Activated T-helper 1 cell treated with anti-CD3 and anti-CD28 coated beads, Interleukin-2, amount 50 U/mL, for 16 hours (primary cell): ENCODE measurements around the gene SLC19A1.
"Not testable (repeated sequence)": the region's sequence is repeated elsewhere in the genome, so short reads cannot be mapped to it uniquely, and the experiment has no call there.

ENCODE experiments used
- DNase-seq, 2 donors: peaks; one replicate each; pipeline ENCODE4 v3.0.0-alpha.2; 2020; ENCODE audit warnings: low read depth in 1 of 2, low spot score in 1 of 2

Gene SLC19A1

DNA sequence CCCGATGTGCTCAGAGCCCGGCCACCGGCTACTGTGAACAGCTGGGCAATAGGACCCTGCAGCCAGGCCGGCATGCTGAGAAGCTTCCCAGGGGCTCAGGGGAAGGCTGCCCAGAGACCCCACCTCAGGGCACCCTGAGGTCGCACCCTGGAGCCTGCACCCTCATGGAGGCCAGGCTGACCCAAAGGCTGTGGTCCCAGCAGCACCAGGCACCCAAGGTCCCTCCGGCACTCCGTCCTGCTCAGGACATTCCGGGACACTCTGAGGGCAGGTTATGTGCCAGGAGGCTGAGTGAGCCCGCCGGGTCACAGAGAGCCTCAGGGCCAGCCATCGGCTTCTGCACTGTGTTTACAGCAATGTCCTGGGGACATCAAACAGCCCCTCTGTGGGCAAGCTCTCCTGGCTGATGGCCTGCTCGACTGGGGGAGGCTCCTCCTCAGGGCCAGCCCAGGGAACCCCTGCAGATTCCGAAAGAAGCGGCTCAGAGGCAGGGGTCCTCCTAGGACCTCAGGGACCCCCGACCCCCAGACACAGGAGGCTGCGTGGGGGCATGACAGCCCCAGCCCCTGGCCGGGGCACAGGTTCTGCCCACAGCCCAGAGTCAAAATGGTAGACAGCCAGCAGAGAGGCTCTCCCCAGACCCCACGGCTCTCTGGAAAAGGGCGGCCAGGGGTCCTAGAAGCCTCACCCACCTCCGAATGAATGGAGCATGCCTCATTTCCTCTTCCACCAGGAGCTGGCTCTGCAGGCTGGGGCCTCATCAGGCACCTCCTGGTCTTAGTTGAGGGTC is 8.2 kb downstream of the SLC19A1 start:
- no peak for DNase-seq

DNA sequence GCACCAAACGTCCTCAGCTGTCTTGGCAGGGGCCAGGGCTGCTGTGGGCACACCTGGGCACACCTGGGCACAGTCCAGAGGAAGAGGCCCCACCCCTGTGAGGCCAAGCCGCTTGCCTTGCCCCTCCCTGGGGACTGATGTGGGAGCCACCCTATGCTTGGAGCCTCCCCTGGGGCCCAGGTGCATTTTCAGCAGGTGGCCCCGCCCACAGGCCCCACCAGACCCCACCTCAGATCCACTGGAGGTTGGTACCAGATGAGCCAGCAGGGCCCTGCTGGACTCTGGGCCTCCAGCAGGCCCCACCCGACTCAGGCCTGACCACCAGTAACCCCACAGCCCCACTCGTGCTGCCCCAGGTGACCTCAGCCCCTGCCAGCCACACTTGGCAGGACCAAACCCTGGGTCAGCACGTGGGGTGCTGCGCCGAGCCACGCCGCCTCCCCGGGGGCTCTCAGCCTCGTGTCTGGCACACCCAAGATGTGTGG is 8.8 kb downstream of the SLC19A1 start:
- DNase-seq, result no peak

DNA sequence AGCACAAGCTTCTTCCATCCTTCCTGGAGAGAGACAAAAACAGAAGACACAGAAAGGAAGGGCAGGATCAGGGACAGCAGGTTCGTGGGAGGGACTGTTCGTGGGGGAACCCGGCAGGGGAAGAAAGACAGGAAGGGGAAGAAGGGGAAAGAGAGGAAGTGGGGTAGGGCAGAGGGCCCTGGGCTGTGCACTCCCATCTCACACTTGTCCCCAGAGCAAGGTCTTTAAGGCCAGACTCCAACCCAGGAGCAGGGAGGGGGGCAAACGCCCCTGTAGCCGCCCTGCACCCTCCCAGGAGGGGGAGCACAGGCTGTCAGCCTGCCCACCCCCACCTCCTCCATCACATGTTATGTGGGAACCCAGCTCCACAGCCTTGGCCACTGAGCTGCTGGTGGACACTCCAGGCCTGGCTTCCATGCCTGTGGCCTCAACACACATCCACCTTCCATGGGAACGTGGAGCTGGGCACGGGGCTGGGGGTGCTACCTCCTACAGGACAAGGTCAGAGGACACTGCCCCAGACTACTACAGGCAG is 9.3 kb downstream of the SLC19A1 start:
- DNase-seq, result no peak

DNA sequence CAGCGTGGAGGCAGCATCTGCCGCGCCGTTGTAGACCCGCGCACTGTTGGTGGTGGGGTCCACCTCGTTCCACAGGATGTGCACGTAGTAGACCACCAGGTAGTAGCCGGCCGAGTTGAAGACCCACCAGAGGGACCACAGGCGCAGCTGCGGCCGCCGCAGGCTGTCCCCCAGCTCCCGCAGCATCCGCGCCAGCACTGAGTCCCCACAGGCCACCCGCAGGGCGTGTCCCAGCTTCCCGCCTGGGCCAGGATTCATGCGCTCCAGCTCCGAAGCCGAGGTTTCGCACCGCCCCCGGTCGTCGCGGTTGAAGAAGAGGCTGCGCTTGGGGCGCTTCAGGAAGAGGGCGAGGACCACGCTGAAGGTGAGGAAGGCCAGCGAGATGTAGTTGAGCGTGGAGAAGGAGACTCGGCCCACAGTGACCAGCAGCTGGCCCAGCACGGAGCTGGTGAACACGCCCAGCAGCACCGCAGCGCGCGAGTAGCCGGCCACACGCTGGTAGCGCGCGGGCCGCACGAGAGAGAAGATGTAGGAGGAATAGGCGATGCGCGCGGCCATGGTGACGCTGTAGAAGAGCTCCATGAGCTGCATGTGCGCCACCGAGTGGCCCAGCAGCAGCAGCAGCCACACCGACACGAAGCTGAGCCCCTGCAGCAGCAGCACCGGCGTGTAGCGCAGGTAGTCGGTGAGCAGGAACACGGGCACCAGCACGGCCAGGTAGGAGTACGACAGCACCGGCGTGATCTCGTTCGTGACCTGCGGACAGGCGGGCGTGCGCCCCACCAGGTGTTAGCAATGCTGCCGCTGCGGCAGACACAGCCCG is 10.6 kb downstream of the SLC19A1 start:
- DNase-seq, result no peak

DNA sequence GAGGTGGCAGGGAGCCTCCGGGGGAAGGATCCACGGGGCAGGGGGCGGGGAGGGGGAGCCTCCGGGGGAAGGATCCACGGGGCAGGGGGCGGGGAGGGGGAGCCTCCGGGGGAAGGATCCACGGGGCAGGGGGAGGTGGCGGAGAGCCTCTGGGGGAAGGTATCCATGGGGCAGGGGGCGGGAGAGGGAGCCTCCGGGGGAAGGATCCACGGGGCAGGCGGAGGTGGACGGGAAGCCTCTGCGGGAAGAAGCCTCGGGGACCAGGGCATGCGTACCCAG is 11.2 kb downstream of the SLC19A1 start:
- not testable (repeated sequence) for DNase-seq

DNA sequence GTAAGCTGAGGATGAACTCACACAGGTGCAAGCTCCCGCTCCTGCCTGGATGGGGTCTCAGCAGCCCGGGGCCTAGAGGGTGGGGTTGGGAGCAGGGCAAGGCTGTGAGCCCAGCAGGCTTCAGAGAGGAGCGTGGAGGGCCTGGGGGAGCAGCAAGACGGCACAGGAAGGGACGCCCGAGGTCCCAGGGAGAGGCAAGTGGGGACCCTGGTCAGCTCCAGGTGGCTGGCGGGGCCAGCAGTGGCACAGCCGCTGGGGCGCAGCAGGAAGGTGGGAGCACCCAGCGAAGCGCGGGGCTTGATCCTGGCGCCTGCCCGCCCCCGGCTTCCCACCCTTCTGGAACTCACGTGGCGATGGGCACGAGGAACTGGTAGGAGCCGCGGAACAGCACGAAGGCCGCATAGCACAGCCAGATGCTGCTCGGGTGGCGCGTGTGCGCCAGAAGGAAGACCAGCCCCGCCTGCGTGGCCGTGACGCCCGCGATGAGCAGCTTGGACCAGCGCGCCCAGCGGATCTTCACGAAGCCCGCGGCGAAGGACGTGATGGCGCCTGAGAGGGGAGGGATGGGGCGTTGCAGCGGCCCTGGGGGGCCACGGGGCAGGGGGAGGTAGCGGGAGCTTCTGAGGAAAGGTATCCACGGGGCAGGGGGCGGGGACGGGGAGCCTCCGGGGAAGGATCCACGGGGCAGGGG is 11.7 kb downstream of the SLC19A1 start:
- no peak for DNase-seq

DNA sequence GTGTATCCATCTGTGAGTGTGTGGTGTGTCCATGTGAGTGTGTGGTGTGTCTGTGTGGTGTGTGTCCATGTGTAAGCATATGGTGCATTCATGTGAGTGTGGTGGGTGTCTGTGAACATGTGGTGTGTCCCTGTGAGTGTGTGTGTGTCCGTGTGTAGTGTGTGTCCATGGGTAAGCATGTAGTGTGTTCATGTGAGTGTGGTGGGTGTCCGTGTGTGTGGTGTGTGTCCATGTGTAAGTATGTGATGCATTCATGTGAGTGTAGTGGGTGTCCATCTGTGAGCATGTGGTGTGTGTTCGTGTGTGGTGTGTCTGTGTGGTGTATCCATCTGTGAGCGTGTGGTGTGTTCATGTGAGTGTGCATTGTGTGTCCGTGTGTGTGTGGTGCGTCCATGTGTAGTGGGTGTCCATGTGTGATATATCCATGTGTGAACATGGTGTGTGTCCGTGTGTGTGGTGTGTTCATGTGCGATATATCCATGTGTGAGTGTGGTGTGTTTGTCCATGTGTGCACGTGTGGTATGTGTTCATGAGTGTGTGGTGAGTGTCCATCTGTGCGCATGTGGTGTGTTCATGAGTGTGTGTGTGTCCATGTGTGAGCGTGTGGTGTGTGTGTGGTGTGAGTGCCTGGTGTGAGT is 12.3 kb downstream of the SLC19A1 start:
- no peak for DNase-seq

DNA sequence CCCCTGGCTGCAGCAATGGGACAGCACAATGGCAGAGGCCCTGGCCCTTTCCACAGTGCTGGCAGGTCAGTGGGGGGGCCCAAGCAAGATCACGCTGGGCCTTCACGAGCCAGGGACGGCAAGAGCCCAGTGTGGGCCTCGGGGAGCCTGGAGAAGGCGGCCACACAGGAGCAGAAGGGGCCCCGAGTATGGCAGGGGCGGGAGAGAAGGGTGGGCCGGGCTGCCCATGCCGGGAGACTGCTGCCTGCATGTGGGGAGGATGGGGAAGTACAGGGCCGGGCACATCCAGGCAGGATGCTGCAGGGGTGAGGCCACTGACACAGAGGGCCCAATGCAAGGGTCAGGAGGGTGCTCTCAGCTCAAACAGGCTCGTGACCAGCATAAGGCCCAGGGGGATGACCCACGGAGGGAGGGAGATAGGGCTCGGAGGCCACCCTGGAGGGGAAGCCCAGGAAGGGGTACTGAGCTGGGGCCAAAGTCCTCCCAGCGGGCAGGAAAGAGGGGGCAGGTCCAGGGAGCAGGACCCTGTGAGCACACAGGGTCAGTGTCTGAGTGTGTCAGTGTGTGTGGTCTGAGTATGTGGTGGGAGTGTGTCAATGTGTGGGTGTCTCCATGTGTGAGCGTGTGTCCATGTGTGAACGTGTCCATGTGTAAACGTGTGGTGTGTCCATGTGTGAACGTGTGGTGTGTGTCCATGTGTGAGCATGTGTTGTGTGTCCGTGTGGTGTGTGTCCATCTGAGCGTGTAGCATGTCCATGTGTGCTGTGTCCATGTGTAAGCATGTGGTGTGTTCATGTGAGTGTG is 13.1 kb downstream of the SLC19A1 start:
- DNase-seq, result no peak

DNA sequence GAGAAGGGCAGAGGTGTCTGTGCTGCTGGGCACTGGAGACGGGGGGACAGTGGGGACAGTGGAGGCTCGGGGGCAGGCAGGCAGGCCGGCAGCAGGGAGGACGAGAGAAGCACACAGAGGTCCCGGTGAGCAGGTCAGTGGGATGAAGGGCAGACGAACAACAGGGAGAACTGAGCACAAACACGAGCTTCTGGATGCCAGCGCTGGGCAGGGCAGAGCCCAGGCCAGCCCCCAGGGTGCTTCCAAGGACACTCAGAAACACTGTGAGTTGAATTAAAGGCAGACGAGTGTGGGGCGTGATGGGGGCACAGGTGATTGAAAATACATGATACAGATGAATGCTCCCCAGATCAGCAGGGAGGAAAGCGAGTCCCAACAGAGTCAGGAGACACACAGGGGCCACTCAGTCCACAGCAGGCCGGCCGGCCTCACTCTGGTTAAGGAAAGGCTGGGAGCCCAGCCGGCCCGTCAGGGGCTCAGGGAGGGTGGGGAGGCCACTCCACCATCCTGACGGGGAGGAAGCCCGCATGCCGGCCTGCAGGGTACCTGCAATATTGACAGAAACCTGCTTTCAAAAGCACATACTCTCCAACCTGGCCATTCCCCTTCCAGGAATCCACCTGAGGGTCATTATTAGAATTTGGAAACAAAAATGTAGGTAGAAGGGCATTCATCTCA is 14.1 kb downstream of the SLC19A1 start:
- DNase-seq, result no peak

DNA sequence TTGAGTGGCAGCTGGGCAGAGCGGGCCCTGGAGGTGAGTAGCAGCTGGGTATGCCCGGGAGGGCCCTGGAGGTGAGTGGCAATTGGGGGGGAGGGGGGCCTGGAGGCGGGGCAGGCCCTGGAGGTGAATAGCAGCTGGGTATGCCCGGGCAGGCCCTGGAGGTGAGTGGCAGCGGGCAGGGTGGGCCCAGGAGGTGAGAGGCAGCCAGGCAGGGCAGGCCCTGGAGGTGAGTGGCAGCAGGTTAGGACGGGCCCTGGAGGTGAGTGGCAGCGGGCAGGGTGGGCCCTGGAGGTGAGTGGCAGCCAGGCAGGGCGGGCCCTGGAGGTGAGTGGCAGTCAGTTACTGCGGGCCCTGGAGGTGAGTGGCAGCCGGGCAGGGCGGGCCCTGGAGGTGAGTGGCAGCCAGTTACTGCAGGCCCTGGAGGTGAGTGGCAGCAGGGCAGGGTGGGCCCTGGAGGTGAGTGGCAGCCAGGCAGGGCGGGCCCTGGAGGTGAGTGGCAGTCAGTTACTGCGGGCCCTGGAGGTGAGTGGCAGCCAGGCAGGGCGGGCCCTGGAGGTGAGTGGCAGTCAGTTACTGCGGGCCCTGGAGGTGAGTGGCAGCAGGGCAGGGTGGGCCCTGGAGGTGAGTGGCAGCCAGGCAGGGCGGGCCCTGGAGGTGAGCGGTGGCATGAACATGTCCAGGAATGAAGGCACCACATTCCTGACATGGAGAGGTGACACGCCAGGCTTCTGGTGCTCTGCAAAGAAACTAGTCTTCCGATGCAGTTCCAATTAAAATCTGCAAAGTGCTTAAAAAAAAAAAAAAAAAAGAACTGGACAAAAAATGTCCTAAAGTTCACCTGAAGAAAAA is 14.9 kb downstream of the SLC19A1 start:
- DNase-seq, result not testable (repeated sequence)

DNA sequence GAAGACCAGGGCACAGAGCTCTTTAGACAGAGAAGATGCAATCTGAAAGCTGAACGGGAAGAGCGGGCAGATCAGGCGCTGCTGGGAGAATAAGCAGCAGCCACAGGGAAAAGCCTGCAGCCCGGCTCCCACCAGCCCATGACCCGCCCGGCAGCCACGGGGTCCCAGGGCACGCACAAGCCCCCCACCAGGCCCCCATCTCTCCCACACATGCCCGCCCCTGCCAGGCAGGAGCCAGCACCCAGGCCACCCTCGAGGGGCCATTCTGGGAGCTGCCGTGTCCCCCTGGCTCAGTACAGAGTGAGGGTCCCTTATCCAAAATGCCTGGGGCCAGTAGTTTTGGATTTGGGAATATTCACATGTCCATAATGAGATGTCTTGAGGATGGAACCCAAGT is 16.3 kb downstream of the SLC19A1 start:
- no peak for DNase-seq

DNA sequence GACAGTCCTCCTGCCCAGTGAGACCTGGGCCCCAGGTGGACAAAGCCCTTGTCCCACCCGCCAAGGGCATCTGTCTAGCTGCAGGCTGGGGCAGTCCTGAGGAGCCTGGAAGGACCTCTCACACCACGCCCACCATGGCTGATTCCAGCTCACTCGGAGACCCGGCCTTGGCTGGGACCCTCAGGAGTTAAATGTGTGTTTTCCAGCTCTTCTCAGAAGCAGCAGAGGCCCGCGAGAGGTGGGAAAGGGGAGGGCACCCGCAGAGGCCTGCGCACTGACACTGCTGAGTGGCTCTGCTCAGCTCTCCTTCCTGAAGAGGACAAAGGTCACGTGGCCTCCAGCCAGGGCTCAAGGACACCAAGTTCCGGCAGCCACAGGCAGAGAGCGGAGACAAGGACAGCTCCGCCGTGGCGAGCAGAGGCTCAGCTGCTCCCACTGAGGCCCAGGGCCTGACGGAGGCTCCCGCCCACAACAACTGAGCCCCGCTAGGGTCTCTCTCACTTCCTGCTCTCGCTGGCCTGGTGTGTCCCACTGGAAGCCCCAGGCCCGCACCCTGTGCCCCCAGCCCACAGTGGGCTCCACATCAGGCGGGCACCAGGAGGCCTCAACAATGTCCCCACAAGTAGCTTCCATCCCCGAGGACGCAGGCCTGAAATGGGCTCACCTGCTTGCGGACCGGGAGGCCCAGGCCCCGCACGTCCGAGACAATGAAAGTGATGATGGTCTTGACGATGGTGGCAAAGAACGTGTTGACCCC is 16.9 kb downstream of the SLC19A1 start:
- DNase-seq, result no peak

DNA sequence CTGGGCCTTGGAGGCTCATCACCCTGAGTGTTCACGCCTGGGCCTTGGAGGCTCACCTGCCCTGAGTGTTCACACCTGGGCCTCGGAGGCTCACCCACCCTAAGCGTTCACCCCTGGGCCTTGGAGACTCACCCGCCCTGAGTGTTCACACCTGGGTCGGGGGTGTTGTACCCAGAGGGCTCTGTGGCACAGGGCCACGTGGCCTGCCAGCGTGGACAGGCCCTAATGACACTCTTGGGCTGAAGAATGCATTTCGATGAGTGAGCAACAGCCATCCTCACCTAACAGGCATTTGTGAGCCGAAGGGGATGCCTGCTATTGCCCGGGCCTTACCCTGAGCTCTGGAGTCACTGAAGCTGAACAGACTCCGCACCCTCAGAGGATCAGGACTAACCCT is 17.5 kb downstream of the SLC19A1 start:
- DNase-seq, result no peak

DNA sequence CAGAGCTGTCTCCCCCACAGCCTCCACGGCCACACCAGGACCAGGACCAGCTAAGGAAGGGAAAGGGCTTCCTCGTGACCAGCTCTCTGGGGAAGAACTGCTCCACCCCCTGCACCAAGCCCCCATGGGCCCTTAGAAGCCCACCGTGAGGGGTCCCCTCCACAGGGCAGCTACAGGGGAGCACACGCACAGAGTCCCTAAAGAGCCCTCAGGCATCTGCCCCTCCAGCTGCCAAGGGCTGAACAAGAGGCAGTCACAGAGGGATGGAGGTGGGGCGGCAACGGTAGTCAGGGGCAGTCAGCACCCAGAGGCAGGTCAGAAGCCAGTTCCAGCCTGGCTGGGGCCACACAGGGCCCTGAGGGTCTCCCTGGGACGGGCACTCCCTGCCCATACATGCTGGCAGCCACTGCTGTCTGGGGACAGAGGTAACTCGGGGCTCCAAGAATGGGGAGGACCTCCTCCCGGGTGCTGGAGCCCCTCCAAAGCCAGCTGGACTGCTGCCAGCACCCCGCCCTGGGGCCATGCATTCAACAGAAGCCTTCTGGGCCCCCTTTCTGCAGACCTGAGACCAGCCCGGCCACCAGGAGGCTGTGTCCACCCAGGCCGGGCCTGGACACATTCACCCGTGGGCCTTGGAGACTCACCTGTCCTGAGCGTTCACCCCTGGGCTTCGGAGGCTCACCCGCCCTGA is 18.7 kb downstream of the SLC19A1 start:
- no peak for DNase-seq

DNA sequence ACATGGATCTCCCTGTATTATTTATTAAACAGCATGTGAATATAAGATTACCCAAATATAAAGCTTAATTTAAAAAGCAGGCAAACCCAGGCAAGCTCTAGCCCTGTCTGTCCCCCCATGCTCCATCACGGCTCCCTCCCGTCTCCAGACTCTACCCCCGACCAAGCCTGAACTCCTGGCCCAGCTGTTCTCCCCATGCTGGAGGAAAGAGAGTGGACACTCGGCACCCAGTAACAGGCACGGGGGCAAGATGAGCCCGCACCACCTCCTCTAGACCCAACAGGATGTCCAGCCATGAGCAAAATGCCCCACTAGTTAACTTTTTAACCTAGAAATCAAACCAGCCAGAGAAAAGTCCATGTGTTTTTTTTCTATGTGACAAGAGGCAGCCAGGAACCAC is 19.3 kb downstream of the SLC19A1 start:
- no peak for DNase-seq

DNA sequence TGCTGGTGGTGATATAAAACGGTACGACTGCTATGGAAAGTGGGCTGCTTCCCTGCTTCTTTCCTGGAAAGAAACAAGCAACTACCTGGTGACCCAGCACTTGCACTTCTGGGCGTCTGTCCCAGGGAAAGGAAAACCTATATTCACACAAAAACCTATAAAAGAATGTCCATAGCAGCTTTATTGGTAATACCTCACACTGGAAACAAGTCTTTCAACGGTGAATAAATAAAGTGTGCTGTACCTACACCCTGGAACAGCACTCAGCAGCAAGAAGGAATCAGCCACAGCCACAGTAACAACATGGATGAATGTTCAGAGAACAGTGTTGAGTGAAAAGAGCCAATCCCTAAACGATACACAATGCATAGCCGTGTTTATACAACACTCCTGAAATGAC is 19.9 kb downstream of the SLC19A1 start:
- DNase-seq, result no peak

DNA sequence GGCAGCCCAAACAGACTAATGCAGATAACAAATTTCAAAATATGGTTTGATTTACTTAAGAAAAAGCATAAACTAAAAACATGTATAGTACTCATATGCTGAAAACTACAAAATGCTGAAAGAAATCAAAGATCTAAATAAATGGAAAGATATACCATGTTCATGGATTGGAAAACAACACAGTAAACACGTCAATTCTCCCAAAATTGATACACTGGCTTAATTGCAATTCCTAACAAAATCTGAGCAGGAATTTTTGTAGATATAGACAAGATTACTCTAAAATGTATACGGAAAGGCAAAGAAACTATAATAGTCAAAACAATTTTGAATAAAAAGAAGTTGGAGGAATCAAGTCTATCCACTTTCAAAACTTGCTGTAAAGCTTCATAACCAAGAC is 21.0 kb downstream of the SLC19A1 start:
- no peak for DNase-seq

DNA sequence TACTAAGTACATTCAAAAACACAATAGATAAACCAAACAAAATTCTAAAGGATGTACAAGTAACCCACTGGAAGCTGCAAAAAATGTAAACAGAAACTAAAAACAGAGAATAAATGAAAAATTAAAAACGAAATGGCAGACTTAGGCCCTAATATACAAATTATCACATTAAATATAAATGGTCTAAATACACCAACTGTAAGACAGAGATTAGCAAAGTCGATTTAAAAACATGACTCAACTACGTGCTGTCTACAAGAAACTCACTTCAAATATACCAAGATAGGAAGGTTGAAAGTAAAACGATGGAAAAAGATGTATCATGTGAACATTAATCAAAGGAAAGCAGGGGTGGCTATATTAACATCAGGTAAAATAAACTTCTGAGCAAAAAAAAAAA is 23.1 kb downstream of the SLC19A1 start:
- no peak for DNase-seq
